NOMO-1 treated with dmso at 0.1 percent for 144 hours (cell line): Measurements from ENCODE around the gene AMIGO3.
"Not testable (repeated sequence)": the region's sequence is repeated elsewhere in the genome, so short reads cannot be mapped to it uniquely, and the experiment has no call there.

Experiments
- DNase-seq: peaks from one replicate; lab custom pipeline; 2025; ENCODE audit not compliant: unreplicated experiment; lab: John Stamatoyannopoulos, UW

AMIGO3 gene

GRCh38 chr3:49719214-49719884 is at the start of gene AMIGO3:
AMIGO3 (minus strand) TSS chr3:49719684; CDS start chr3:49719465, 219 bp downstream.
- peak; percentile 73 for DNase-seq

GRCh38 chr3:49763981-49764380 is 44.5 kb upstream of the AMIGO3 start:
- no peak for DNase-seq

GRCh38 chr3:49761661-49762060 is 42.2 kb upstream of the AMIGO3 start:
- DNase-seq = no peak

GRCh38 chr3:49759226-49759625 is 39.7 kb upstream of the AMIGO3 start:
- DNase-seq = no peak

GRCh38 chr3:49757197-49757596 is 37.7 kb upstream of the AMIGO3 start:
- DNase-seq = no peak

- DNase-seq = no peak
Observed at GRCh38 chr3:49756036-49756435, 36.6 kb upstream of the AMIGO3 start.

GRCh38 chr3:49754536-49754935 is 35.1 kb upstream of the AMIGO3 start:
- DNase-seq = no peak

- DNase-seq = no peak
Observed at GRCh38 chr3:49751501-49751900, 32.0 kb upstream of the AMIGO3 start.

GRCh38 chr3:49750056-49750455 is 30.6 kb upstream of the AMIGO3 start:
- no peak for DNase-seq

GRCh38 chr3:49748874-49749273 is 29.4 kb upstream of the AMIGO3 start:
- not testable (repeated sequence) for DNase-seq

GRCh38 chr3:49747792-49748480 is 28.5 kb upstream of the AMIGO3 start:
- no peak for DNase-seq

- DNase-seq = no peak
Observed at GRCh38 chr3:49745986-49746385, 26.5 kb upstream of the AMIGO3 start.

GRCh38 chr3:49740427-49740826 is 20.9 kb upstream of the AMIGO3 start:
- no peak for DNase-seq

GRCh38 chr3:49738067-49738713 is 18.7 kb upstream of the AMIGO3 start:
- no peak for DNase-seq

GRCh38 chr3:49734752-49735151 is 15.3 kb upstream of the AMIGO3 start:
- DNase-seq = no peak

- no peak for DNase-seq
Observed at GRCh38 chr3:49733551-49733950, 14.1 kb upstream of the AMIGO3 start.

- no peak for DNase-seq
Observed at GRCh38 chr3:49732597-49732996, 13.1 kb upstream of the AMIGO3 start.

- no peak for DNase-seq
Observed at GRCh38 chr3:49729966-49730609, 10.6 kb upstream of the AMIGO3 start.

GRCh38 chr3:49727924-49728361 is 8.5 kb upstream of the AMIGO3 start:
- DNase-seq = no peak

GRCh38 chr3:49727154-49727923 is 7.9 kb upstream of the AMIGO3 start:
- DNase-seq = no peak
